Dendritic cell treated with granulocyte-macrophage colony-stimulating factor and Interleukin-4, amounts not matched to agents 40 ng/mL and 50 ng/mL, for 4 days (primary cell): Measurements from ENCODE around the gene P2RY1.
"Not testable (repeated sequence)": the region's sequence is repeated elsewhere in the genome, so short reads cannot be mapped to it uniquely, and the experiment has no call there.

Experiments
- H3K27ac Mint-ChIP-seq: one replicate; pipeline ENCODE4 v1.8.0; 2022; ENCODE audit warnings: mild to moderate bottlenecking, mixed read lengths
- H3K27me3 Mint-ChIP-seq: one replicate; pipeline ENCODE4 v1.8.0; 2022; ENCODE audit warnings: mild to moderate bottlenecking, mixed read lengths
- H3K36me3 Mint-ChIP-seq: one replicate; pipeline ENCODE4 v1.8.0; 2022; ENCODE audit warnings: low read depth, mixed read lengths
- H3K4me1 Mint-ChIP-seq: one replicate; pipeline ENCODE4 v1.8.0; 2022; ENCODE audit warnings: low read depth, mixed read lengths
- H3K4me3 Mint-ChIP-seq: one replicate; pipeline ENCODE4 v1.8.0; 2022; ENCODE audit warnings: mild to moderate bottlenecking, moderate library complexity, mixed read lengths
- H3K9me3 Mint-ChIP-seq: one replicate; pipeline ENCODE4 v1.8.0; 2022; ENCODE audit warnings: mixed read lengths
- intact Hi-C: fragments of 100-400 bp; cut with micrococcal nuclease; formaldehyde crosslinking; loops from one replicate; pipeline ENCODE4 v1.15.0; 2022

P2RY1 gene

DNA sequence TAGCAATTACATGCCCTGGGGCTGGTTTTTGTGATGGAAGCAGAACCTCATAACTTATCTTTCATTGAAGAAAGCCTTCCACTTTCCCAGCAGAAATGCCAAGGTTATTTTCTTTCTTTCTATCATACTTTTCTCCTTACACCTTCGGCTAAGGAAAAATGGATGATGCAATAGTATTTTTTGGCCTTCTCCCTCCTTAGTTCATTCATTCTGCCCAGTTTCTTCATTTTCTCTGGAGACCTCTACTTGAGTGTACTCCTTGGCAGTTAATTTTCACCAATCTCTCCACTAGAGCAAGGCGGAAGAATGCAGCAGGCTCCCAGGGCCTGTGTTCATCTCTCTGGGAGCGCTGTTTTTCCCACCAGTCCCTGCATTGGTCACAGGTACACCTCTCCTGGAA, 7.6 kb upstream of the P2RY1 start:
- Mint-ChIP-seq H3K36me3 (no peaks in the 10 kb centered on the region), H3K4me1 (peaks cover 10% of the 10 kb centered on the region), H3K4me3 (no peak overlapping the region), H3K27me3 (no peaks in the 10 kb centered on the region), H3K27ac (no peak overlapping the region), H3K9me3 (no peaks in the 10 kb centered on the region)
- intact Hi-C loops, result no loop called here

DNA sequence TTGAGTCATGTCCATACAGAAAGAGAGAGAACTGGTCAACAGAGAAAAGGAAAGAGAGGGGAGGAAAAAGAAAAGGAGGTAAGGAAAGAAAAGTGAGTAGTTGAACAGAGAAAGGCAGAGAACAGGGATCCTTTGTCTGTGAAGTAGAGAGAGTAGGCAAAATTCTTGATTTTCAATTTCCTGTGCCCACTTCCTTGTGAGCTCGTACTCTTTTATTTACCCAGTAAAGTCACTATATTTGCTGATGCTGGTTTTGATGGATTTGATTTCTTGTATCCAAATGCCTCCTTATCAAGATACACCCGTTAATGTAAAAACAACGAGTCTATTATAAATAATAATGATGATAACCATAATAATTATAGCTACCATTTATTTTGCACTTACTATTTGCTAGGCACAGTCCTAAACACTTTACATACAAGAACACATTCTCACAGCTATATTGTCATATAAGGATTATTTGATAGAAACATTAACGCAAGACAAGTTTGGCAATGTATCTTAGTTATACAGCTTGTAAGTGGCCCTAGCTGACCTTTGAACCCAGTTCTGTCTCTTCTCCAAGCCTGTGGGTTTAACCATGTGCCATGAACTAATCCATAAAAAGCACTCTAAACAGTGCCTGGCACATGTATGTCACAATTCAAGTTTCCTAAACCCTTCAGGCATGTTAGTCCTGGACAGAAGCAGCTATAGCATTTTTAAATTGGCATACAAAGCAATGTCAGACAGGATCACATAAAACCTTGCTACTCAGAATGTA, 6.7 kb upstream of the P2RY1 start:
- Mint-ChIP-seq H3K4me3 (no peak overlapping the region), H3K9me3 (no peaks in the 10 kb centered on the region), H3K4me1 (peaks cover 10% of the 10 kb centered on the region), H3K27me3 (no peaks in the 10 kb centered on the region), H3K36me3 (no peaks in the 10 kb centered on the region), H3K27ac (no peak overlapping the region)
- intact Hi-C loops, result no loop called here

DNA sequence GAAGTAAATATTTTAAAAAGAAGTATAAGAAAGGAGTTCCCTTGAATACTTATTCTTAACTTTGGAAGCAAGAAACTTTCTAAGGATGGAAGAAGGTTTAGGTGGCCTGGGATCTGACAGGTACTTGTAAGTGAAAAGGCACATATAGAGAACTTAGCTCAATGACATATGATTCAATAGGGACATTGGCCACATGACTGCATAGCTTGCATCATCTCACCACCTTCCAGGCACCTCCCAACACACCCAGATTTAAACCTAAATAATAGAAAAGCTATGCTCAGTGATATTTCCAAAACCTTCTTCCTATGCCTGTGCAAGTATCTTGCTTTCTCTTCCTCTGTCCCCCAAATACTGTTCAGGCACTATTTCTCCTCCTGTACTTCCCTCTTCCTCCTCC, 4.7 kb upstream of the P2RY1 start:
- no peak overlapping the region for H3K27ac Mint-ChIP-seq
- no peaks in the 10 kb centered on the region for H3K27me3 Mint-ChIP-seq
- H3K9me3 Mint-ChIP-seq, result no peaks in the 10 kb centered on the region
- H3K36me3 Mint-ChIP-seq, result peaks cover 8% of the 10 kb centered on the region
- no peak overlapping the region for H3K4me3 Mint-ChIP-seq
- peaks cover 20% of the 10 kb centered on the region for H3K4me1 Mint-ChIP-seq
- intact Hi-C loops, result loop anchor here (10.0 kb wide), 2 partner anchors 135 to 355 kb away; no protein-coding TSS in a partner anchor

DNA sequence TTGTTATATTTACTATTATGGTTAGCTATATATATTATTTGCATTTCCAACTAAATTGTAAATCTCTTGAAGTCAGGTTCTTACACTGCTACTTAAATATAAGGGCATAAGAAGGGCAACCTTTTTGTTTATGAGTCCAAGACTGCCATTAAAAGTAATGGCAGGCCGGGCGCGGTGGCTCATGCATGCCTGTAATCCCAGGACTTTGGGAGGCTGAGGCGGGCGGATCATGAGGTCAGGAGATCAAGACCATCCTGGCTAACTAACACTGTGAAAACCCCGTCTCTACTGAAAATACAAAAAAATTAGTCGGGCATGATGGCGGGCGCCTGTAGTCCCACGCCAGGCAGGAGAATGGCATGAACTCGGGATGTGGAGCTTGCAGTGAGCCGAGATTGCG, 2.9 kb upstream of the P2RY1 start:
- H3K27me3 Mint-ChIP-seq, result peaks cover 8% of the 10 kb centered on the region
- H3K4me3 Mint-ChIP-seq, result no peak overlapping the region
- H3K36me3 Mint-ChIP-seq, result peaks cover 22% of the 10 kb centered on the region
- peaks cover 30% of the 10 kb centered on the region for H3K4me1 Mint-ChIP-seq
- intact Hi-C loops, result loop anchor here (10.0 kb wide), 2 partner anchors 133 to 357 kb away; no protein-coding TSS in a partner anchor
- H3K9me3 Mint-ChIP-seq, result no peaks in the 10 kb centered on the region
- H3K27ac Mint-ChIP-seq, result no peak overlapping the region

DNA sequence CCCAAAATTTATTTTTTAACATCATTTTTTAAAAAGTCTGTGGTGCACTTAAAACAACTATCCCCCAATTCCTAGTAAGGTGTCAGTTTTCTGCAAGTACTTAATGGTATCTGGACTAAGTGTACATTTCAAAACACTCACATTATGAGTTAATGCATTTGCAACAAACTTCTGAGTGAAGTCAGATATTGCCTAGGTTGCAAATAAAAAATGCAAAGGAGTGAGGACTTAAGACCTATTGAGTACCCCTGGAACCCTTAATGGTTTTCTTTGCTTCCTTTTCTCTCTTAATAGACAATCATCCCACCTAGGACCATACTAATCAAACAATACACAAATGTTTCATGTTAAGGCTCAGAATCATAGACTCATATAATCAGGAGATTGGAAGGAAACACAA, 1.8 kb upstream of the P2RY1 start:
- Mint-ChIP-seq H3K36me3 (peaks cover 28% of the 10 kb centered on the region), H3K27me3 (peaks cover 8% of the 10 kb centered on the region), H3K27ac (no peak overlapping the region), H3K4me3 (no peak overlapping the region), H3K4me1 (peaks cover 30% of the 10 kb centered on the region), H3K9me3 (no peaks in the 10 kb centered on the region)
- intact Hi-C loops, result loop anchor here (10.0 kb wide), 2 partner anchors 132 to 358 kb away; no protein-coding TSS in a partner anchor

DNA sequence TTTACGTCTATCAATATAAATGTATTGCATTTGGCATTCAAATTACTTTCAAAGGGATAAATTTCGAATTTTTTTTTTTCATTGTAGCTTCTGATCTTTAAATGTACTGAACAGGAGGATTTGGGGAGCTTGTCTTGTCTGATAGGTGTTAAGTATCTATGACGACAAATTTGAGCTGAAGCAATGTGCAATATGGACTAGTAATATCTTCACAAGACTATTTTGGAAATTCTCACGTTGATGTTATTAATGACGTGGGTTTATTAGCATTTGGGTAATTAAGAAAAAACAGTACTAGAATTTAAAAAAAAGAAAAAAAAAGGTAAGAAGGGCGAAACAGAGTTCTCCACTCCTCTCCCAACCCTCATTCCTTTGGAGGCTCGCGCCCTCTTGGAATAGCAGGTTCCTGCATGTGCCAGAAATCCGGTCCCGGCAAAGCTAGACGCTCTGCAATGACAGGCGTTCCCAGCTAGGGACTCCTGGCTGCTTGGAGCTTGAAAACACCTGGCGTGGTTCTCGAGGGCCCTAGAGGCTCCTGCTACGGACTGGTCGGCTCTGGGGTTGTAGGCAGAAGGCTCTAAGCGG, 648 bp upstream of the P2RY1 start:
- Mint-ChIP-seq H3K9me3 (no peaks in the 10 kb centered on the region), H3K36me3 (peaks cover 36% of the 10 kb centered on the region), H3K27me3 (peaks cover 8% of the 10 kb centered on the region), H3K27ac (peak overlapping the region; percentile 98), H3K4me3 (peak overlapping the region; percentile 95), H3K4me1 (peaks cover 42% of the 10 kb centered on the region)
- intact Hi-C loops, result loop anchor here (10.0 kb wide), 2 partner anchors 131 to 359 kb away; no protein-coding TSS in a partner anchor

DNA sequence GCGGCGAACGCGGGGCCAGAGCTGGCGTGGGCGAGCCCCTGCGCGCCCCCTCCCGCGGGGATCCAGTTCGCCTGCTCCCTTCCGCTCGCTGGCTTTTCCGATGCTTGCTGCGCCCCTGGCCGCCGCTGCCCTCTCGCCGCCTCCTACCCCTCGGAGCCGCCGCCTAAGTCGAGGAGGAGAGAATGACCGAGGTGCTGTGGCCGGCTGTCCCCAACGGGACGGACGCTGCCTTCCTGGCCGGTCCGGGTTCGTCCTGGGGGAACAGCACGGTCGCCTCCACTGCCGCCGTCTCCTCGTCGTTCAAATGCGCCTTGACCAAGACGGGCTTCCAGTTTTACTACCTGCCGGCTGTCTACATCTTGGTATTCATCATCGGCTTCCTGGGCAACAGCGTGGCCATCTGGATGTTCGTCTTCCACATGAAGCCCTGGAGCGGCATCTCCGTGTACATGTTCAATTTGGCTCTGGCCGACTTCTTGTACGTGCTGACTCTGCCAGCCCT, 721 bp downstream of the P2RY1 start:
- Mint-ChIP-seq H3K4me1 (peaks cover 38% of the 10 kb centered on the region), H3K36me3 (peaks cover 42% of the 10 kb centered on the region), H3K9me3 (no peaks in the 10 kb centered on the region), H3K4me3 (peak overlapping the region; percentile 95), H3K27ac (peak overlapping the region; percentile 98), H3K27me3 (peaks cover 8% of the 10 kb centered on the region)
- intact Hi-C loops, result loop anchor here (5.0 to 10.0 kb wide), 3 partner anchors 37 to 361 kb away; no protein-coding TSS in a partner anchor

DNA sequence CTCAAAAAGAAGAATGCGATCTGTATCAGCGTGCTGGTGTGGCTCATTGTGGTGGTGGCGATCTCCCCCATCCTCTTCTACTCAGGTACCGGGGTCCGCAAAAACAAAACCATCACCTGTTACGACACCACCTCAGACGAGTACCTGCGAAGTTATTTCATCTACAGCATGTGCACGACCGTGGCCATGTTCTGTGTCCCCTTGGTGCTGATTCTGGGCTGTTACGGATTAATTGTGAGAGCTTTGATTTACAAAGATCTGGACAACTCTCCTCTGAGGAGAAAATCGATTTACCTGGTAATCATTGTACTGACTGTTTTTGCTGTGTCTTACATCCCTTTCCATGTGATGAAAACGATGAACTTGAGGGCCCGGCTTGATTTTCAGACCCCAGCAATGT, 1.3 kb downstream of the P2RY1 start:
- Mint-ChIP-seq H3K9me3 (no peaks in the 10 kb centered on the region), H3K4me3 (peak overlapping the region; percentile 95), H3K36me3 (peaks cover 42% of the 10 kb centered on the region), H3K27ac (peak overlapping the region; percentile 98), H3K4me1 (peaks cover 34% of the 10 kb centered on the region), H3K27me3 (peaks cover 8% of the 10 kb centered on the region)
- intact Hi-C loops, result loop anchor here (5.0 to 10.0 kb wide), 3 partner anchors 36 to 361 kb away; no protein-coding TSS in a partner anchor

DNA sequence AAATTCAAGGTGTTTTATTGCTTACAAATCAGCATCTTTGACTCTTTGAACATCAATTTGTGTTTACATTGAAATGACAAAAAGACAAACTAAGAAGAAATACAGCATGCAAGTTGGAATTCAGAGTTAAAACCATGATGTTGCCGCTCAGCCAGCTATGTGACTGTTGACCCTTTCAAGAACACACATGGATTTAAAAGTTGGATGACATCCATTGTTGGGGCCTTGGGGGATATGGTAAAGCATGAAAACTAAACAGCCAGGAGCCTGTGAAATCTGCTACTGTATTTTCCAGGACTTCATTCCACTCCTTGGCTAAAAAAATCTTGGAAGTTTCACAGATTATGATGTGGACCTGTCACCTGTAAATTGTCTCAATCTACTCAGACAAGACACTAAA, 4.6 kb downstream of the P2RY1 start:
- no peak overlapping the region for H3K4me3 Mint-ChIP-seq
- H3K36me3 Mint-ChIP-seq, result peaks cover 41% of the 10 kb centered on the region
- peaks cover 29% of the 10 kb centered on the region for H3K4me1 Mint-ChIP-seq
- no peak overlapping the region for H3K27ac Mint-ChIP-seq
- H3K9me3 Mint-ChIP-seq, result no peaks in the 10 kb centered on the region
- intact Hi-C loops, result loop anchor here (5.0 to 10.0 kb wide), 3 partner anchors 33 to 365 kb away; no protein-coding TSS in a partner anchor
- H3K27me3 Mint-ChIP-seq, result peaks cover 8% of the 10 kb centered on the region

DNA sequence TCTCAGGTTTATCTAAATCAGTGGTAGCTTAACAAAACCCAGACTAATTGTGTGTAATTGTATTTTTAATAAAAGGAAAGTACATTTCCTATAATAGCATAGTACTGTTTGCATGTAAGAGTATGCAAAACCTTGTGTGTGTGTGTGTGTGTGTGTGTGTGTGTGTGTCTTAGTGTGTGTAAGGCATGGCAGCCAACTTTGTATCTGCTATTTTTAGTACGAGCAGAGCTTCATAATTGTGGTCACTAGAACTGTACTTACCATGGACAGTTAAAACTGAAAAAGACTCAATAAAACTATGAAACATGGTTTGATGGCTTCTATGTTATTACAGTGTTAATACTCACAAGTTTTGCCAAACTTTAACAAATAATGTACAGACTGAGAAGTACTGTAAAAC, 6.2 kb downstream of the P2RY1 start:
- H3K4me1 Mint-ChIP-seq, result peaks cover 20% of the 10 kb centered on the region
- H3K27me3 Mint-ChIP-seq, result peaks cover 2% of the 10 kb centered on the region
- no peak overlapping the region for H3K4me3 Mint-ChIP-seq
- peaks cover 25% of the 10 kb centered on the region for H3K36me3 Mint-ChIP-seq
- H3K27ac Mint-ChIP-seq, result no peak overlapping the region
- intact Hi-C loops, result no loop called here
- H3K9me3 Mint-ChIP-seq, result no peaks in the 10 kb centered on the region

DNA sequence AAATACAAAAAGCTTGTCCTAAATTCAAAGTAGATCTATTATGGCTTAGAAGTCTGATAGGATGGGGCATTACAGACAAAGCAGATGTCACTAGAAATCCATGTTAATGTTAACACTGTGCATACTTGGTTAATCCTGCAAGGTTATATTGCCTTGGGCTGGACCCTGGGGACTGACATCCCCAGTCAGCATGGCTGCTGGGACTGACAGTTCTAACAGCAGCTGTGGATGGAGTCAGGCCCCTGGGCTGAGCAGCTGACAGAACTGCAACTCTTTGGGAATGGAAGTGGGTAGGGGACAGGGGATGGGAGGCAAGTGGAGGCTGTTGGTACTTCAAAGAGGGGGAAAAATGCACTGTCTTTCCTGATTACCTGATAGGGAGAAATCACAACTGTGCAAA, 7.5 kb downstream of the P2RY1 start:
- Mint-ChIP-seq H3K27me3 (no peaks in the 10 kb centered on the region), H3K36me3 (peaks cover 18% of the 10 kb centered on the region), H3K4me1 (peaks cover 14% of the 10 kb centered on the region), H3K4me3 (no peak overlapping the region), H3K27ac (no peak overlapping the region), H3K9me3 (no peaks in the 10 kb centered on the region)
- intact Hi-C loops, result no loop called here

DNA sequence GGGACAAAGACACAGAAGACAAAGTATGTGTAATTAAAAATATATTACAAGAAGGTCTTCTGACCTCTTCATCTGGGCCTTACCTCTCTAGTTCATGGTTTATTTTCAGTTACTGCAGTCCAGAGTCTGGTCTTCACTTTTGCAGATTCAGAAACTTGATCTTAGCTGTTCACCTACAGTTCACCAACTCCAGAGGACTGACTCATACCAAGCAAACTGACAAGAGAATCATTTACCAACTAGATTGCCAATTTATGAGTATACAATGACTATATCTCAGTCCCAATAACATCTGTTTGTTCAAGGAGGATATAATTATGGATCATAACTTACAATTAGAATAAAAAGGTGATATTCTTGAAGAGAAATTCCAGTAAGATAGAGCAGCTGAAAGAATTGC, 9.0 kb downstream of the P2RY1 start:
- no peaks in the 10 kb centered on the region for H3K9me3 Mint-ChIP-seq
- H3K4me3 Mint-ChIP-seq, result no peak overlapping the region
- H3K36me3 Mint-ChIP-seq, result peaks cover 9% of the 10 kb centered on the region
- intact Hi-C loops, result no loop called here
- peaks cover 5% of the 10 kb centered on the region for H3K4me1 Mint-ChIP-seq
- no peaks in the 10 kb centered on the region for H3K27me3 Mint-ChIP-seq
- H3K27ac Mint-ChIP-seq, result no peak overlapping the region

DNA sequence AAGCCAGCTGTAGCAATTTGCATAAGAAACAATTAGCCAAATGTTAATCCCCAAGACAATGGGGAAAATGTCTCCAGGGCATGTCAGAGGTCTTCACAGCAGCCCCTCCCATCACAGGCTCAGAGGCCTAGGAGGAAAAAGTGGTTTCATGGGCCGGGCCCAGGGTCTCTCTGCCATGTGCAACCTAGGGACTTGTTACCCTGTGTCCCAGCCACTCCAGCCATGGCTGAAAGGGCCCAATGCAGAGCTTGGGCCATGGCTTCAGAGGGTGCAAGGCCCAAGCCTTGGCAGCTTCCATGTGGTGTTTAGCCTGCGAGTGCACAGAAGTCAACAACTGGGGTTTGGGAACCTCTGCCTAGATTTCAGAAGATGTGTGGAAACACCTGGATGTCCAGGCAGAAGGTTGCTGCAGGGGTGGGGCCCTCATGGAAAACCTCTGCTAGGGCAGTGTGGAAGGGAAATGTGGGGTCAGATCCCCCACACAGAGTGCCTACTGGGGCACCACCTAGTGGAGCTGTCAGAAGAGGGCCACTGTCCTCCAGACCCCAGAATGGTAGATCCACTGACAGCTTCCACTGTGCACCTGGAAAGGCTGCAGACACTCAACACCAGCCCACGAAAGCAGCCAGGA, 11.8 kb downstream of the P2RY1 start:
- H3K9me3 Mint-ChIP-seq, intact Hi-C loops, H3K36me3 Mint-ChIP-seq, H3K4me3 Mint-ChIP-seq, H3K27me3 Mint-ChIP-seq, H3K27ac Mint-ChIP-seq, H3K4me1 Mint-ChIP-seq: not testable (repeated sequence)

DNA sequence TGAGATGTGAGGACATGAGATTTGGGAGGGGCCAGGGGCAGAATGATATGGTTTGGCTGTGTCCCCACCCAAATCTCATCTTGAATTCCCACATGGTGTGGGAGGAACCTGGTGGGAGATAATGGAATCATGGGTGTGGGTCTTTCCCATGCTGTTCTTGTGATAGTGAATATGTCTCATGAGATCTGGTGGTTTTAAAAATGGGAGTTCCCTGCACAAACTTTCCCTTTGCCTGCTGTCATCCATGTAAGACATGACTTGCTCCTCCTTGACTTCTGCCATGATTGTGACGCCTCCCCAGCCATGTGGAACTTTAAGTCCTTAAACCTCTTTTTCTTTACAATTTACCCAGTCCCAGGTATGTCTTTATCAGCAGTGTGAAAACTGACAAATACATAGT, 12.7 kb downstream of the P2RY1 start:
- H3K9me3 Mint-ChIP-seq, intact Hi-C loops, H3K27me3 Mint-ChIP-seq: not testable (repeated sequence)

More for the DNA sequence above, 12.7 kb downstream of the P2RY1 start:
- H3K27ac Mint-ChIP-seq, H3K4me3 Mint-ChIP-seq, H3K4me1 Mint-ChIP-seq, H3K36me3 Mint-ChIP-seq: not testable (repeated sequence)
